SK-N-SH (cell line): ENCODE results near the gene MGAT5. TPM values are rescaled to one million over a fixed set of nuclear protein-coding genes. Genes with fewer than 3 reads are reported as not detected.

Experiments used
- CTCF ChIA-PET: fragments of 300-600, 350-600 bp; formaldehyde crosslinking; extraction: SDS; loops from one replicate; lab custom pipeline; 2021; lab: Yijun Ruan, JAX
- POLR2A ChIA-PET: fragments of 350-600 bp; sonication (Branson Sonifier 250); formaldehyde crosslinking; extraction: SDS; loops from one replicate; lab custom pipeline; 2020; ENCODE audit warnings: antibody characterized with exemption, inconsistent platforms; lab: Yijun Ruan, JAX
- DNase-seq: peaks from one replicate; pipeline ENCODE4 v3.0.0; 2012
- H2AFZ ChIP-seq: fragments of 200-600 bp; sonication (generic); 2 replicates; pipeline ENCODE4 v1.8.1; 2016; ENCODE audit warnings: antibody characterized with exemption, mild to moderate bottlenecking, low read depth
- H3F3A ChIP-seq: fragments of 200-600 bp; sonication (generic); replicated peaks from 2 replicates; pipeline ENCODE3; 2016; ENCODE audit warnings: antibody characterized with exemption, mild to moderate bottlenecking; ENCODE audit not compliant: insufficient read depth
- H3K27ac ChIP-seq, 2 experiments: fragments of 200-500 bp in 1 of 2; fragments of 200-600 bp in 1 of 2; sonication (Bioruptor generic) in 1 of 2; sonication (generic), shearing (Covaris generic) in 1 of 2; 2 replicates each; pipeline versions ENCODE4 v1.5.1 to v1.6.1; 2014 to 2016; ENCODE audit warnings: low read depth in 2 of 2, inconsistent platforms in 1 of 2, low read length in 1 of 2, mild to moderate bottlenecking in 1 of 2, mixed read lengths in 1 of 2
- H3K27me3 ChIP-seq: fragments of 200-600 bp; sonication (generic), shearing (Covaris generic); 2 replicates; pipeline ENCODE4 v1.6.1; 2016; ENCODE audit warnings: mixed run types; ENCODE audit not compliant: insufficient read depth
- H3K36me3 ChIP-seq, 2 experiments: fragments of 200-500 bp in 1 of 2; fragments of 200-600 bp in 1 of 2; sonication (Bioruptor generic) in 1 of 2; sonication (generic) in 1 of 2; replicated peaks in 1 of 2; 2 replicates each; pipeline versions ENCODE3 to v1.5.1; 2014 to 2016; ENCODE audit warnings: low read length in 1 of 2, mild to moderate bottlenecking in 1 of 2; ENCODE audit not compliant: insufficient read depth in 2 of 2, control insufficient read depth in 1 of 2
- H3K4me1 ChIP-seq, 2 experiments: fragments of 200-500 bp in 1 of 2; fragments of 200-600 bp in 1 of 2; sonication (Bioruptor generic) in 1 of 2; sonication (generic), shearing (Covaris generic) in 1 of 2; 2 replicates each; pipeline versions ENCODE4 v1.5.1 to v1.6.1; 2014 to 2016; ENCODE audit warnings: low read depth in 1 of 2, low read length in 1 of 2, mixed run types in 1 of 2; ENCODE audit not compliant: insufficient read depth in 2 of 2, control insufficient read depth in 1 of 2
- H3K4me2 ChIP-seq: fragments of 200-600 bp; sonication (generic), shearing (Covaris generic); 2 replicates; pipeline ENCODE4 v1.6.1; 2017; ENCODE audit warnings: mixed run types
- H3K4me3 ChIP-seq, 2 experiments: fragments of 200-500 bp in 1 of 2; fragments of 200-600 bp in 1 of 2; sonication (Bioruptor generic) in 1 of 2; sonication (generic), shearing (Covaris generic) in 1 of 2; 2 replicates each; pipeline versions ENCODE4 v1.5.1 to v1.8.1; 2014 to 2016; ENCODE audit warnings: low read depth in 2 of 2, inconsistent platforms in 1 of 2, low read length in 1 of 2, mild to moderate bottlenecking in 1 of 2, mixed read lengths in 1 of 2, moderate library complexity in 1 of 2
- H3K79me2 ChIP-seq: fragments of 200-600 bp; sonication (generic); 2 replicates; pipeline ENCODE4 v1.8.1; 2017; ENCODE audit warnings: mild to moderate bottlenecking; ENCODE audit not compliant: insufficient read depth
- H3K9ac ChIP-seq: fragments of 200-600 bp; sonication (generic); 2 replicates; pipeline ENCODE4 v1.6.1; 2017; ENCODE audit warnings: mixed run types
- H3K9me2 ChIP-seq: fragments of 200-600 bp; sonication (generic); 2 replicates; pipeline ENCODE4 v1.6.1; 2017; ENCODE audit warnings: mixed run types
- H3K9me3 ChIP-seq: fragments of 200-600 bp; sonication (generic); 2 replicates; pipeline ENCODE4 v1.6.1; 2017; ENCODE audit warnings: mixed run types, mild to moderate bottlenecking, moderate library complexity
- H4K20me1 ChIP-seq: fragments of 200-600 bp; sonication (generic); 2 replicates; pipeline ENCODE4 v1.6.1; 2017; ENCODE audit warnings: mild to moderate bottlenecking, mixed run types; ENCODE audit not compliant: insufficient read depth
- CHD2 ChIP-seq: fragments of 150-350 bp; IDR thresholded peaks from 2 replicates; pipeline ENCODE4 v1.6.1; 2018; ENCODE audit warnings: low read length; ENCODE audit not compliant: partially characterized antibody
- EP300 ChIP-seq, 2 experiments: IDR thresholded peaks; 2 replicates each; pipeline versions ENCODE4 v1.4.0 to v1.6.1; 2012; ENCODE audit warnings: borderline replicate concordance in 1 of 2, low read depth in 1 of 2, low read length in 1 of 2
- FOSL2 ChIP-seq: IDR thresholded peaks from 2 replicates; pipeline ENCODE4 v1.4.0; 2012; ENCODE audit warnings: low read depth, mild to moderate bottlenecking, moderate library complexity, borderline replicate concordance
- FOXJ3 ChIP-seq: sonication (generic); formaldehyde crosslinking; IDR thresholded peaks from 2 replicates; pipeline ENCODE4 v1.5.1; 2020; ENCODE audit warnings: mild to moderate bottlenecking, missing genetic modification reagents
- GABPA ChIP-seq: IDR thresholded peaks from 2 replicates; pipeline ENCODE4 v1.4.0; 2012; ENCODE audit warnings: low read depth, mild to moderate bottlenecking
- GATA2 ChIP-seq: sonication (generic); formaldehyde crosslinking; IDR thresholded peaks from 2 replicates; pipeline ENCODE4 v1.5.0; 2020; ENCODE audit warnings: mild to moderate bottlenecking, missing genetic modification reagents
- JUND ChIP-seq: IDR thresholded peaks from 2 replicates; pipeline ENCODE4 v1.4.0; 2012
- NFIC ChIP-seq: IDR thresholded peaks from 2 replicates; pipeline ENCODE4 v1.4.0; 2012; ENCODE audit warnings: borderline replicate concordance
- NRF1 ChIP-seq: IDR thresholded peaks from 2 replicates; pipeline ENCODE4 v1.6.1; 2012; ENCODE audit warnings: low read depth, mild to moderate bottlenecking, low read length
- POLR2AphosphoS5 ChIP-seq: IDR thresholded peaks from 2 replicates; pipeline ENCODE4 v1.6.1; 2012; ENCODE audit warnings: low read depth, low read length
- RCOR1 ChIP-seq: fragments of 150-350 bp; IDR thresholded peaks from 2 replicates; pipeline ENCODE4 v1.6.1; 2017; ENCODE audit warnings: antibody characterized with exemption, low read length
- TCF12 ChIP-seq: IDR thresholded peaks from 2 replicates; pipeline ENCODE4 v1.4.0; 2012
- YY1 ChIP-seq: IDR thresholded peaks from 2 replicates; pipeline ENCODE4 v1.4.0; 2012; ENCODE audit warnings: low read depth, mild to moderate bottlenecking
- WGBS: methylation state at CpG from one replicate; pipeline ENCODE4 v1.1.6; 2017; ENCODE audit warnings: low lambda C conversion rate; 5-methylcytosine and 5-hydroxymethylcytosine counted together
- polyA plus RNA-seq, 3 experiments: library from polyadenylated mRNA; depleted of rRNA; stranded (reverse); fragments of >200 nt; gene quantifications; 2 replicates each; pipeline ENCODE4 v1.2.3, GENCODE V29; 2012
- TF ChIP-seq, protein P1 (sequence below): IDR thresholded peaks from 2 replicates; pipeline ENCODE4 v1.6.1; 2012; ENCODE audit warnings: mild to moderate bottlenecking, low read depth, low read length, moderate library complexity
- TF ChIP-seq, protein P2 (sequence below): fragments of 150-350 bp; IDR thresholded peaks from 2 replicates; pipeline ENCODE4 v1.6.1; 2016; ENCODE audit warnings: mild to moderate bottlenecking, low read depth, low read length

The MGAT5 gene, protein sequence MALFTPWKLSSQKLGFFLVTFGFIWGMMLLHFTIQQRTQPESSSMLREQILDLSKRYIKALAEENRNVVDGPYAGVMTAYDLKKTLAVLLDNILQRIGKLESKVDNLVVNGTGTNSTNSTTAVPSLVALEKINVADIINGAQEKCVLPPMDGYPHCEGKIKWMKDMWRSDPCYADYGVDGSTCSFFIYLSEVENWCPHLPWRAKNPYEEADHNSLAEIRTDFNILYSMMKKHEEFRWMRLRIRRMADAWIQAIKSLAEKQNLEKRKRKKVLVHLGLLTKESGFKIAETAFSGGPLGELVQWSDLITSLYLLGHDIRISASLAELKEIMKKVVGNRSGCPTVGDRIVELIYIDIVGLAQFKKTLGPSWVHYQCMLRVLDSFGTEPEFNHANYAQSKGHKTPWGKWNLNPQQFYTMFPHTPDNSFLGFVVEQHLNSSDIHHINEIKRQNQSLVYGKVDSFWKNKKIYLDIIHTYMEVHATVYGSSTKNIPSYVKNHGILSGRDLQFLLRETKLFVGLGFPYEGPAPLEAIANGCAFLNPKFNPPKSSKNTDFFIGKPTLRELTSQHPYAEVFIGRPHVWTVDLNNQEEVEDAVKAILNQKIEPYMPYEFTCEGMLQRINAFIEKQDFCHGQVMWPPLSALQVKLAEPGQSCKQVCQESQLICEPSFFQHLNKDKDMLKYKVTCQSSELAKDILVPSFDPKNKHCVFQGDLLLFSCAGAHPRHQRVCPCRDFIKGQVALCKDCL
- 18.2 and 20.6 TPM in 2 replicates for polyA plus RNA-seq (2012; rRNA removed)
- 18.2 and 21.6 TPM in 2 replicates for polyA plus RNA-seq (2012; cell fraction: cytosol; rRNA removed)
- polyA plus RNA-seq (2012; cell fraction: nucleus; rRNA removed) = 10.5 and 14.6 TPM in 2 replicates

DNA sequence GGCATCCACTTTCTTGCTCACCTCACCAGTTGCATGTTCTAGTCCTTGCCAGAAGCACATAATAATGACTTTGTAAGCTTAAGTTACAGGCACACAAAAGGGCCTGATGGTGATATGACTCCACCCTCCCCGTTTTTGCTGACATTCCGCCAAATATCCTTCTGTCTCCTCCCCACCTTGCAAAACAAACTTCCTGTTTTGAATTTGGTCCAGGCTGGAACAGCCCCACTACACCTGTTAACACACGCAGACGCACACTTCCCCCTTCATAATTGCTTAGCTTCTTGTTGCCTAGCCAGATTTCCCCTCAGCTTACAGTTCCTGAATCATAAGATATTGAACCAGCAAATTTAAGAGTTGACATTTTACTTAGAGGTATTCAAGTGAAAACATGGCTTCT is at the start of gene MGAT5:
Gene MGAT5 (plus strand): TSS at position 269 of the 400 bp plus-strand sequence. CDS start 332 bp downstream, outside the sequence.
- 96% methylated on average over 4 of the region's 4 CpGs for WGBS
- Histone ChIP-seq H3K4me1 (peaks cover 0 to 23% of the 10 kb centered on the region in 2 experiments; a peak in 1 of 4 replicates), H3K79me2 (no peaks in the 10 kb centered on the region), H3K4me3 (no peak within 1 kb of the TSS), H3K9me3 (no peaks in the 10 kb centered on the region), H3K9me2 (no peaks in the 10 kb centered on the region), H3K27me3 (no peaks in the 10 kb centered on the region), H4K20me1 (no peaks in the 10 kb centered on the region), H3K4me2 (no peak within 1 kb of the TSS), H3K36me3 (peaks cover 6 to 7% of the 10 kb centered on the region in 2 experiments), H3F3A (no peaks in the 10 kb centered on the region), H3K9ac (no peak within 1 kb of the TSS), H2AFZ (no peak within 1 kb of the TSS), H3K27ac (peak within 1 kb of the TSS in 1 of 2 experiments; percentile 39; a peak in 1 of 4 replicates)
- DNase-seq = no peak
- no peak for TF ChIP-seq GATA2
- no peak for TF ChIP-seq NRF1
- TF ChIP-seq RCOR1 = no peak
- no peak for TF ChIP-seq TCF12
- no peak for TF ChIP-seq FOSL2
- TF ChIP-seq GABPA = no peak
- TF ChIP-seq EP300 (IDR thresholded peaks at IDR 0.05; ENCODE audit: borderline replicate concordance in 1 of 2, low read depth in 1 of 2, low read length in 1 of 2) = no peak
- no peak for TF ChIP-seq FOXJ3 (CRISPR knock-in tag)
- ChIA-PET POLR2A (no interaction called here), CTCF (interaction anchor here (1.6 to 6.1 kb wide), 3 partner anchors 9 to 158 kb away, joined by 9 to 30 read pairs (median 27); no protein-coding TSS in a partner anchor)

DNA sequence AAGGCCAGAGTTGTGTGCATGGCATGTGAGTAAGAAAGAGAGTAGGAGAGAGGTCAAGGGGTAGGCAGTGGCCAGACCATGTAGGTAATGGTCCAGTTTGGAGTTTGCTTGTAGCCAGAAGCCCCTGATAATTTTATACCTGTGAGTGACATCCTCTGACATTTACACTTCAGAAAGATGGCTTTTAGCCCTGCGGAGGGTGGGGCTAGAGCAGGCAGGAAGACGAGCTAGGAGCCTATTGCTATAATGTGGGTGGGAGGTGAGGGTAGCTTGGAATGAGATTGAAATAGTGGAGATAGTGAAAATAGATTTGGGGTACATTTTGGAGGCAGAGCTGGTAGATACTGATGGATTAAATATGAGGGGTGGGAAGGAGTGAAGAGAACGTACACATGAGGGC is 48.8 kb upstream of the MGAT5 start:
- Histone ChIP-seq H3K36me3 (no peaks in the 10 kb centered on the region), H3K79me2 (0 out of 2 replicates have a peak, but pooled peaks cover 6% of the 10 kb centered on the region), H3K27ac (no peak overlapping the region), H3K27me3 (no peaks in the 10 kb centered on the region), H3K4me2 (no peak overlapping the region), H3F3A (peaks cover 3% of the 10 kb centered on the region), H3K9me2 (no peaks in the 10 kb centered on the region), H3K4me1 (peaks cover 6 to 32% of the 10 kb centered on the region in 2 experiments; a peak in 3 of 4 replicates), H3K9me3 (no peaks in the 10 kb centered on the region), H4K20me1 (0 out of 2 replicates have a peak, but pooled peaks cover 6% of the 10 kb centered on the region), H3K9ac (no peak overlapping the region), H2AFZ (no peak overlapping the region), H3K4me3 (no peak overlapping the region)
- CTCF ChIA-PET = interaction anchor here (0.9 to 4.8 kb wide), 6 partner anchors 11 to 245 kb away, joined by 3 to 31 read pairs (median 14); no protein-coding TSS in a partner anchor
- DNase-seq = no peak
- 96% methylated on average over 3 of the region's 3 CpGs for WGBS
- TF ChIP-seq CHD2 (no peak), POLR2AphosphoS5 (no peak), RCOR1 (no peak), NRF1 (no peak), JUND (no peak), YY1 (no peak), NFIC (no peak), FOXJ3 (CRISPR knock-in tag) (no peak)
- TF ChIP-seq, protein P1, sequence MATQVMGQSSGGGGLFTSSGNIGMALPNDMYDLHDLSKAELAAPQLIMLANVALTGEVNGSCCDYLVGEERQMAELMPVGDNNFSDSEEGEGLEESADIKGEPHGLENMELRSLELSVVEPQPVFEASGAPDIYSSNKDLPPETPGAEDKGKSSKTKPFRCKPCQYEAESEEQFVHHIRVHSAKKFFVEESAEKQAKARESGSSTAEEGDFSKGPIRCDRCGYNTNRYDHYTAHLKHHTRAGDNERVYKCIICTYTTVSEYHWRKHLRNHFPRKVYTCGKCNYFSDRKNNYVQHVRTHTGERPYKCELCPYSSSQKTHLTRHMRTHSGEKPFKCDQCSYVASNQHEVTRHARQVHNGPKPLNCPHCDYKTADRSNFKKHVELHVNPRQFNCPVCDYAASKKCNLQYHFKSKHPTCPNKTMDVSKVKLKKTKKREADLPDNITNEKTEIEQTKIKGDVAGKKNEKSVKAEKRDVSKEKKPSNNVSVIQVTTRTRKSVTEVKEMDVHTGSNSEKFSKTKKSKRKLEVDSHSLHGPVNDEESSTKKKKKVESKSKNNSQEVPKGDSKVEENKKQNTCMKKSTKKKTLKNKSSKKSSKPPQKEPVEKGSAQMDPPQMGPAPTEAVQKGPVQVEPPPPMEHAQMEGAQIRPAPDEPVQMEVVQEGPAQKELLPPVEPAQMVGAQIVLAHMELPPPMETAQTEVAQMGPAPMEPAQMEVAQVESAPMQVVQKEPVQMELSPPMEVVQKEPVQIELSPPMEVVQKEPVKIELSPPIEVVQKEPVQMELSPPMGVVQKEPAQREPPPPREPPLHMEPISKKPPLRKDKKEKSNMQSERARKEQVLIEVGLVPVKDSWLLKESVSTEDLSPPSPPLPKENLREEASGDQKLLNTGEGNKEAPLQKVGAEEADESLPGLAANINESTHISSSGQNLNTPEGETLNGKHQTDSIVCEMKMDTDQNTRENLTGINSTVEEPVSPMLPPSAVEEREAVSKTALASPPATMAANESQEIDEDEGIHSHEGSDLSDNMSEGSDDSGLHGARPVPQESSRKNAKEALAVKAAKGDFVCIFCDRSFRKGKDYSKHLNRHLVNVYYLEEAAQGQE = no peak
- TF ChIP-seq, protein P2, sequence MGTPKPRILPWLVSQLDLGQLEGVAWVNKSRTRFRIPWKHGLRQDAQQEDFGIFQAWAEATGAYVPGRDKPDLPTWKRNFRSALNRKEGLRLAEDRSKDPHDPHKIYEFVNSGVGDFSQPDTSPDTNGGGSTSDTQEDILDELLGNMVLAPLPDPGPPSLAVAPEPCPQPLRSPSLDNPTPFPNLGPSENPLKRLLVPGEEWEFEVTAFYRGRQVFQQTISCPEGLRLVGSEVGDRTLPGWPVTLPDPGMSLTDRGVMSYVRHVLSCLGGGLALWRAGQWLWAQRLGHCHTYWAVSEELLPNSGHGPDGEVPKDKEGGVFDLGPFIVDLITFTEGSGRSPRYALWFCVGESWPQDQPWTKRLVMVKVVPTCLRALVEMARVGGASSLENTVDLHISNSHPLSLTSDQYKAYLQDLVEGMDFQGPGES = no peak
- POLR2A ChIA-PET = no interaction called here
